SK-N-SH treated with all-trans-retinoic acid at 6 μM for 48 hours (cell line): Measurements from ENCODE around the gene SDCCAG8.

Experiments used
- ATAC-seq: fragments of 200-7000 bp; cut with Tn5 transposase; 3 replicates; pipeline ENCODE4 v1.9.1; 2020; ENCODE audit warnings: mild to moderate bottlenecking, moderate library complexity
- ARNTL ChIP-seq: fragments of 450-650 bp; formaldehyde crosslinking; IDR thresholded peaks from 2 replicates; pipeline ENCODE4 v1.5.0; 2020; ENCODE audit warnings: low read depth, mild to moderate bottlenecking, moderate library complexity, borderline replicate concordance
- BACH2 ChIP-seq: fragments of 250-450 bp; sonication (Bioruptor Pico); IDR thresholded peaks from 2 replicates; pipeline ENCODE4 v1.9.0; 2021; ENCODE audit warnings: mild to moderate bottlenecking, borderline replicate concordance
- CSDC2 ChIP-seq: fragments of 250-450 bp; sonication (Bioruptor Pico); IDR thresholded peaks from 2 replicates; pipeline ENCODE4 v1.5.0; 2020; ENCODE audit warnings: mild to moderate bottlenecking, moderate library complexity
- GLIS3 ChIP-seq: fragments of 250-450 bp; sonication (Bioruptor Pico); IDR thresholded peaks from 2 replicates; pipeline ENCODE4 v1.5.0; 2020; ENCODE audit warnings: mild to moderate bottlenecking, moderate library complexity
- ISL1 ChIP-seq: fragments of 250-450 bp; sonication (Bioruptor Pico); IDR thresholded peaks from 2 replicates; pipeline ENCODE4 v2.1.2; 2022; ENCODE audit warnings: mild to moderate bottlenecking, moderate library complexity
- PPARA ChIP-seq: fragments of 250-450 bp; sonication (Bioruptor Pico); IDR thresholded peaks from 2 replicates; pipeline ENCODE4 v1.5.0; 2020; ENCODE audit warnings: mild to moderate bottlenecking, borderline replicate concordance
- TCF4 ChIP-seq: fragments of 250-450 bp; sonication (Bioruptor Pico); IDR thresholded peaks from 2 replicates; pipeline ENCODE4 v1.8.0; 2021; ENCODE audit warnings: mild to moderate bottlenecking, moderate library complexity, borderline replicate concordance
- TOX ChIP-seq: fragments of 250-450 bp; sonication (Bioruptor Pico); IDR thresholded peaks from 2 replicates; pipeline ENCODE4 v1.8.0; 2021; ENCODE audit warnings: mild to moderate bottlenecking, moderate library complexity, borderline replicate concordance
- ZC3H10 ChIP-seq: fragments of 250-450 bp; sonication (Bioruptor Pico); IDR thresholded peaks from 2 replicates; pipeline ENCODE4 v1.5.1; 2021; ENCODE audit warnings: mild to moderate bottlenecking, moderate library complexity
- ZFP30 ChIP-seq: fragments of 450-650 bp; formaldehyde crosslinking; IDR thresholded peaks from 2 replicates; pipeline ENCODE4 v1.5.0; 2022; ENCODE audit warnings: mild to moderate bottlenecking, moderate library complexity
- ZNF565 ChIP-seq: fragments of 450-650 bp; formaldehyde crosslinking; conservative IDR thresholded peaks from 2 replicates; pipeline ENCODE4 v1.5.0; 2020; ENCODE audit warnings: low read depth, mild to moderate bottlenecking, moderate library complexity
- ZNF8 ChIP-seq: fragments of 450-650 bp; formaldehyde crosslinking; IDR thresholded peaks from 2 replicates; pipeline ENCODE4 v1.5.0; 2020; ENCODE audit warnings: mild to moderate bottlenecking, moderate library complexity
- TF ChIP-seq, protein P1 (sequence below): fragments of 250-450 bp; sonication (Bioruptor Pico); IDR thresholded peaks from 2 replicates; pipeline ENCODE4 v1.5.1; 2020; ENCODE audit warnings: low read depth, mild to moderate bottlenecking, moderate library complexity
- TF ChIP-seq, protein P2 (sequence below): fragments of 250-450 bp; sonication (Bioruptor Pico); IDR thresholded peaks from 2 replicates; pipeline ENCODE4 v1.8.0; 2020; ENCODE audit warnings: mild to moderate bottlenecking, moderate library complexity, borderline replicate concordance
- TF ChIP-seq, protein P3 (sequence below): fragments of 250-450 bp; sonication (Bioruptor Pico); IDR thresholded peaks from 2 replicates; pipeline ENCODE4 v1.5.1; 2021; ENCODE audit warnings: mild to moderate bottlenecking, moderate library complexity
- TF ChIP-seq, protein P4 (sequence below): fragments of 250-450 bp; sonication (Bioruptor Pico); IDR thresholded peaks from 2 replicates; pipeline ENCODE4 v1.8.0; 2021; ENCODE audit warnings: low read depth, mild to moderate bottlenecking, moderate library complexity, borderline replicate concordance

The SDCCAG8 gene

DNA sequence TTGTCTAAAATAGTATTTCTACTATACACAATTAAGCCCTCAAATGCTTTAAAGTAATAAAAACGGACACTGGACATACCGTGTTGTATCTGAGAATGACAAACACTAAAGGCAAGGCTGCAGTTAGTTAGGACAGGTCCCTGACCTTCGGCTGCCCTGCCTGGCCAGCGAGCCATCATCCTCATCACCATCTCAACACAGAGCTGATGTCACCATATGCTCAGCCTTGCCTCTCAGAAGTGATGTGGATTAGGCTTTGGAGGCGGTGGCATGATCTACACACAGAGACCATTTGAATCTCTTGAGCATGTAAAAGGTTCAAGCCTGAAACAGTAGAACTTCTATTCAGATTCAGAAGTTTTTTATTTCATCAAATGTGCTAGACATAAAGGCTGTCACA is 244.7 kb downstream of the SDCCAG8 start (continued):
- TF ChIP-seq, protein P1, sequence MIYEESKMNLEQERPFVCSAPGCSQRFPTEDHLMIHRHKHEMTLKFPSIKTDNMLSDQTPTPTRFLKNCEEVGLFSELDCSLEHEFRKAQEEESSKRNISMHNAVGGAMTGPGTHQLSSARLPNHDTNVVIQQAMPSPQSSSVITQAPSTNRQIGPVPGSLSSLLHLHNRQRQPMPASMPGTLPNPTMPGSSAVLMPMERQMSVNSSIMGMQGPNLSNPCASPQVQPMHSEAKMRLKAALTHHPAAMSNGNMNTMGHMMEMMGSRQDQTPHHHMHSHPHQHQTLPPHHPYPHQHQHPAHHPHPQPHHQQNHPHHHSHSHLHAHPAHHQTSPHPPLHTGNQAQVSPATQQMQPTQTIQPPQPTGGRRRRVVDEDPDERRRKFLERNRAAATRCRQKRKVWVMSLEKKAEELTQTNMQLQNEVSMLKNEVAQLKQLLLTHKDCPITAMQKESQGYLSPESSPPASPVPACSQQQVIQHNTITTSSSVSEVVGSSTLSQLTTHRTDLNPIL (CRISPR knock-in tag) = no peak
- TF ChIP-seq ISL1 = no peak
- TF ChIP-seq TOX = no peak
- no peak for TF ChIP-seq CSDC2
- TF ChIP-seq, protein P2, sequence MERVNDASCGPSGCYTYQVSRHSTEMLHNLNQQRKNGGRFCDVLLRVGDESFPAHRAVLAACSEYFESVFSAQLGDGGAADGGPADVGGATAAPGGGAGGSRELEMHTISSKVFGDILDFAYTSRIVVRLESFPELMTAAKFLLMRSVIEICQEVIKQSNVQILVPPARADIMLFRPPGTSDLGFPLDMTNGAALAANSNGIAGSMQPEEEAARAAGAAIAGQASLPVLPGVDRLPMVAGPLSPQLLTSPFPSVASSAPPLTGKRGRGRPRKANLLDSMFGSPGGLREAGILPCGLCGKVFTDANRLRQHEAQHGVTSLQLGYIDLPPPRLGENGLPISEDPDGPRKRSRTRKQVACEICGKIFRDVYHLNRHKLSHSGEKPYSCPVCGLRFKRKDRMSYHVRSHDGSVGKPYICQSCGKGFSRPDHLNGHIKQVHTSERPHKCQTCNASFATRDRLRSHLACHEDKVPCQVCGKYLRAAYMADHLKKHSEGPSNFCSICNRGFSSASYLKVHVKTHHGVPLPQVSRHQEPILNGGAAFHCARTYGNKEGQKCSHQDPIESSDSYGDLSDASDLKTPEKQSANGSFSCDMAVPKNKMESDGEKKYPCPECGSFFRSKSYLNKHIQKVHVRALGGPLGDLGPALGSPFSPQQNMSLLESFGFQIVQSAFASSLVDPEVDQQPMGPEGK = no peak
- TF ChIP-seq ZNF8 = no peak
- TF ChIP-seq ZNF565 (CRISPR knock-in tag) = no peak

DNA sequence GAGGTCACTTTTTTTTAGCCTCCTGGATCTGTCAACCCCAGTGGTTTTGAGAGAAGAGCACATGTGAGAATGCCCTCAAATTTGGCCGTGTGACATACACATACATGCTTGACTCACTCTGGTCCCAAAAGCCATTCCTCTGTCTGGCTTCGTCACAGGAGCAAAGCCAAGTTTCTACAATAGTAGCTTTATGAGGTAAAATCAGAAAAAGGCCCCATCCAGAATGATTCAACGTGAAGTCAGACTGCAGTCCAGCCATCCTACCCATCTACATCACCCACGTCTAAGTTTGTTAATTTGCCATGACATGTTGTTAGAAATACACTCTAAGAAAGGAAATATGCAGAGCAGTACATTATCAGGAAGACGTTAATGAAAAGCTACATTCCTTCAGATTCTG is 245.2 kb downstream of the SDCCAG8 start:
- ATAC-seq = peak; percentile 54
- TF ChIP-seq TOX = no peak
- peak; percentile 79 for TF ChIP-seq ZC3H10

DNA sequence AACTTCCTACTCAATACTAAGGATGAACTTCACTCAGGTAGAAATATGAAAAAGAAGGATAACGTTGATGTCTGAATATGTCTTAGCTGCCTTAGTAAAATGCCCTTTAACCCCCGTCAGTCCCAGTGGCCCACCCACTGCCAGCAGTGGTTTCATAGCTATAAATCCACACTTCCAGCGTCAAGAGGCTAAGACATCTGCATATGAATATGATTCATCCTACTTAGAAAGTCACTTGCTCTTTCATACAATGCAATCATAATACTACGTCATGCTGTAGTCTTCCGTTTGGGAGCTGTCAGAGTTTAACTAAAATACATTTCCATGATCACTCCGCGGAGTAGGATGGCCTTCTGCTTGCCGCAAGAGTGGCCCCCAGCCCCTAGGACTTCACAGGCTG is 247.3 kb downstream of the SDCCAG8 start:
- TF ChIP-seq ZC3H10 = no peak
- TF ChIP-seq, protein P3, sequence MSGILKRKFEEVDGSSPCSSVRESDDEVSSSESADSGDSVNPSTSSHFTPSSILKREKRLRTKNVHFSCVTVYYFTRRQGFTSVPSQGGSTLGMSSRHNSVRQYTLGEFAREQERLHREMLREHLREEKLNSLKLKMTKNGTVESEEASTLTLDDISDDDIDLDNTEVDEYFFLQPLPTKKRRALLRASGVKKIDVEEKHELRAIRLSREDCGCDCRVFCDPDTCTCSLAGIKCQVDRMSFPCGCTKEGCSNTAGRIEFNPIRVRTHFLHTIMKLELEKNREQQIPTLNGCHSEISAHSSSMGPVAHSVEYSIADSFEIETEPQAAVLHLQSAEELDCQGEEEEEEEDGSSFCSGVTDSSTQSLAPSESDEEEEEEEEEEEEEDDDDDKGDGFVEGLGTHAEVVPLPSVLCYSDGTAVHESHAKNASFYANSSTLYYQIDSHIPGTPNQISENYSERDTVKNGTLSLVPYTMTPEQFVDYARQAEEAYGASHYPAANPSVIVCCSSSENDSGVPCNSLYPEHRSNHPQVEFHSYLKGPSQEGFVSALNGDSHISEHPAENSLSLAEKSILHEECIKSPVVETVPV (CRISPR knock-in tag) = no peak
- ATAC-seq = no peak

DNA sequence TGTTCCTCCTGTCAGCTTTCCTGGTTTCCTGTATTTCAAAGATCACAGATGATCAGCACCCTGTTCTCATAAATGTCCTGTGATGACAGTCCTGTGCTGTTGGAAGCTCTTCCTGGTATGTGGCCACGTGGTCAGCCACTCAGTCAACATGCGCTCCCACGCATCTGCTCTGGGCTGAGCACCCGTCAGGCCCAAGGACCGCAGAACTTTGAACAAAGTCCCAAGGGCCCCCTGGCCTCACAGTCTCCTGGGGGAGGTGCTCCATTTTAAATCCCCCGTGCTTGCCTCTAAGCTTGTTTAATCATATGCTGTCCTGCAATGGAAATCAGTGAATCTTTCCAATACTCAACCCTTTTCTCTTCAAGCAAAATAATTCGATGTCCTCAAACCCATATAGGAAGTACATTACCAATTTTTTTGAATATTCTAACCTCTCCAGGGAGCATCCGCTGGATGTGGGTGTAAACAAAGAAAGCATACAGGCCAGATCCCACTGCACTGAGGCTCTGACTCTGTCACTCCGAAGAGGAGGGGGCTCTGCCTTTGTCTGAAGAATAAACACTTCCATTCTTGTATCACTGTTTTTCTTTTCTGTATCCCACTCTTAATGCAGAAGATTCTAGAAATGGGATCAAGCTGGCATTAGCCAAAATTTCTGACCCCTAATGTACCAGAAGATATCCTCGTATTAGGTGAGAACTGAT is 250.3 kb downstream of the SDCCAG8 start:
- TF ChIP-seq ARNTL (CRISPR knock-in tag) (no peak), ZC3H10 (no peak), BACH2 (CRISPR knock-in tag) (no peak)
- no peak for ATAC-seq

DNA sequence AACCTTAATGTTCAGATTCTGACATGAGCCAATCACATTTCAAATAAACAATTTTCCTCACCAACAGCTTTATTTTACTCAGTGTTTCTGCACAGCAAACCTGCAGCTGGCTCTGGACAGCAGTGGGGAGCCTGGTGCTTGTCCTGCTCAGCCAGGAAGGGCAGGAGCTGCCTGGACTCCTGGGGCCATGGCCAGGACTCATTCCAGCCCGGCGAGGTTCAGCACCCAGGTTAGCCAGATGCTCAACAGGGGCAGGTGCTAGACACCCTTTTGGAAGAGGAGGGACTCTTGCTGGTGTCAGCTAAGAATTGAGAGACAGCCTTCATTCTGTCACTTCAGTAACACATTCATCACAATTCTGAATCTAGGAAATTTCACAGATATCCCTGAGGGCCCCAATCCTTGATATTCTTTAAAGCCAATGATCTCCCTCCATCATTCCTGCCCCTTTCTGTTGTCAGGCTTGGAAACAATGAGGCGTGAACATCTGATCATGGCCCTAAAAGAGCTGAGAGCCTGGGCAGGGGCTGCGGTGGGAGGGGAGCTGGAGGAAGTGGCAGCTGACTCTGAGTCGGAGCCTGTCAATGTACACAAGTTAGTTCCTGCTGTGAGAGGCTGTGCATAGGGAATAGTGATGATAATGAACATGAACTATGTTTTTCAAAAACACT is 251.3 kb downstream of the SDCCAG8 start:
- TF ChIP-seq TOX (no peak), BACH2 (CRISPR knock-in tag) (no peak), ZNF565 (CRISPR knock-in tag) (no peak)
- TF ChIP-seq, protein P3 (CRISPR knock-in tag) = no peak
- no peak for ATAC-seq

DNA sequence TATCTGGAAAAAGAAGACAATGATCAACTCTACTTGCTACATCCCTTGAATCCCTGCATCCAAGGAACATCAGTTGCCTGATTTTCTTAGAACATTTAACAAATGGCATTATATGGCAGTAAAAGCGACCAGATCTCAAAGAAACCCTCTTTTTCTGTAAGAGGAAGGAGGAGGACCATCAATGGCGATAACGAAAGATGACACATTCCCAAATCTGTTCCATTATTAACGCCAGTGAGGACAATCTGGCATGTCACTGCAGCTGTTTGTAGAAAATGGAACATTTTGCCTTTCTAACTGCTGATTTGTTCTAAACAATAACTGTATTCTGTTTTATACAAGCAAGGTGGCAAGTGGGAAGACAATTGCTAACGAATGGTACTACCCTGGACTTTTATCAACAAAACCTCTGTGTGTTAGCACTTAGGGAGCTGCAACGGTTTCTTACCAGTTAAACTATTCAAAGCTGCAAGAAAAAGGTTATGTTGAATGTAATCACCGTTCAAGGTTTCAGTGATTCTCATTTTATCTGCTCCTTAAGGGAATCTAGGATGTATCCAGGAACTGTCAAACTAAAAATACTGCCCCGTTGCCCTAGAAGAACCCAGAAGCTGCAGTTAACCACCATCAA is 251.9 kb downstream of the SDCCAG8 start:
- ATAC-seq = no peak
- TF ChIP-seq PPARA (CRISPR knock-in tag) = no peak
- TF ChIP-seq ZFP30 (CRISPR knock-in tag) = no peak
- TF ChIP-seq, protein P4, sequence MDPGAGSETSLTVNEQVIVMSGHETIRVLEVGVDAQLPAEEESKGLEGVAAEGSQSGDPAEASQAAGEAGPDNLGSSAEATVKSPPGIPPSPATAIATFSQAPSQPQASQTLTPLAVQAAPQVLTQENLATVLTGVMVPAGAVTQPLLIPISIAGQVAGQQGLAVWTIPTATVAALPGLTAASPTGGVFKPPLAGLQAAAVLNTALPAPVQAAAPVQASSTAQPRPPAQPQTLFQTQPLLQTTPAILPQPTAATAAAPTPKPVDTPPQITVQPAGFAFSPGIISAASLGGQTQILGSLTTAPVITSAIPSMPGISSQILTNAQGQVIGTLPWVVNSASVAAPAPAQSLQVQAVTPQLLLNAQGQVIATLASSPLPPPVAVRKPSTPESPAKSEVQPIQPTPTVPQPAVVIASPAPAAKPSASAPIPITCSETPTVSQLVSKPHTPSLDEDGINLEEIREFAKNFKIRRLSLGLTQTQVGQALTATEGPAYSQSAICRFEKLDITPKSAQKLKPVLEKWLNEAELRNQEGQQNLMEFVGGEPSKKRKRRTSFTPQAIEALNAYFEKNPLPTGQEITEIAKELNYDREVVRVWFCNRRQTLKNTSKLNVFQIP (CRISPR knock-in tag) = no peak
- TF ChIP-seq GLIS3 (CRISPR knock-in tag) = no peak
- no peak for TF ChIP-seq TCF4 (CRISPR knock-in tag)
- TF ChIP-seq ARNTL (CRISPR knock-in tag) = no peak
- TF ChIP-seq ZNF565 (CRISPR knock-in tag) = no peak
- TF ChIP-seq CSDC2 = no peak
